AG09309 (cell line): ENCODE measurements around the gene DBNL.

ENCODE experiments used
- DNase-seq: peaks from one replicate; pipeline ENCODE4 v3.0.0-alpha.2; 2010; ENCODE audit warnings: low read depth
- H3K4me3 ChIP-seq: 2 replicates; pipeline ENCODE4 v1.5.1; 2011; ENCODE audit warnings: mild to moderate bottlenecking, low read depth, low read length, moderate library complexity; ENCODE audit not compliant: control insufficient read depth
- TF ChIP-seq, protein P1 (sequence below): IDR thresholded peaks from 2 replicates; pipeline ENCODE4 v1.5.1; 2011; ENCODE audit warnings: mild to moderate bottlenecking, low read depth, low read length, inconsistent platforms; ENCODE audit not compliant: insufficient read depth, control insufficient read depth; ENCODE audit errors: missing control alignments

Gene DBNL

DNA sequence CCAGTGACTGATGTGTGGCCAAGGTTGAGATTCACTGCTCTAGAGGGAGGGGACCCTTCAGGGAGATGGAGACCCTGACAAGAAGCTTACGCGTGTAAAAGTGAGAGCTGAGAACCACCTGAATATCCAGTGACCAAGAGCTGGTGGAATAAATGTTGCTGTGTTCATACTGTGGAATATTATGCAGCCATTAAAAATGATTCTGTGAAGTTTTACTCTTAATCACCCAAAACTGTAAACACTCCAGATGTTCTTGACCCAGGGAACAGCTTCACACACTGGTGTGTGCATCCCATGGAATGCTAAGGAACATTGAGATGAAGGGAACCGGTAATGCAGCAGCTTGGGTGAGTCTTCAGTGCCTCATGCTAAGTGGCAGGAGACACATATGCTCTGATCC, 42.1 kb downstream of the DBNL start:
- DNase-seq: no peak
- no peak overlapping the region for H3K4me3 ChIP-seq
- TF ChIP-seq, protein P1, sequence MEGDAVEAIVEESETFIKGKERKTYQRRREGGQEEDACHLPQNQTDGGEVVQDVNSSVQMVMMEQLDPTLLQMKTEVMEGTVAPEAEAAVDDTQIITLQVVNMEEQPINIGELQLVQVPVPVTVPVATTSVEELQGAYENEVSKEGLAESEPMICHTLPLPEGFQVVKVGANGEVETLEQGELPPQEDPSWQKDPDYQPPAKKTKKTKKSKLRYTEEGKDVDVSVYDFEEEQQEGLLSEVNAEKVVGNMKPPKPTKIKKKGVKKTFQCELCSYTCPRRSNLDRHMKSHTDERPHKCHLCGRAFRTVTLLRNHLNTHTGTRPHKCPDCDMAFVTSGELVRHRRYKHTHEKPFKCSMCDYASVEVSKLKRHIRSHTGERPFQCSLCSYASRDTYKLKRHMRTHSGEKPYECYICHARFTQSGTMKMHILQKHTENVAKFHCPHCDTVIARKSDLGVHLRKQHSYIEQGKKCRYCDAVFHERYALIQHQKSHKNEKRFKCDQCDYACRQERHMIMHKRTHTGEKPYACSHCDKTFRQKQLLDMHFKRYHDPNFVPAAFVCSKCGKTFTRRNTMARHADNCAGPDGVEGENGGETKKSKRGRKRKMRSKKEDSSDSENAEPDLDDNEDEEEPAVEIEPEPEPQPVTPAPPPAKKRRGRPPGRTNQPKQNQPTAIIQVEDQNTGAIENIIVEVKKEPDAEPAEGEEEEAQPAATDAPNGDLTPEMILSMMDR: no peak

DNA sequence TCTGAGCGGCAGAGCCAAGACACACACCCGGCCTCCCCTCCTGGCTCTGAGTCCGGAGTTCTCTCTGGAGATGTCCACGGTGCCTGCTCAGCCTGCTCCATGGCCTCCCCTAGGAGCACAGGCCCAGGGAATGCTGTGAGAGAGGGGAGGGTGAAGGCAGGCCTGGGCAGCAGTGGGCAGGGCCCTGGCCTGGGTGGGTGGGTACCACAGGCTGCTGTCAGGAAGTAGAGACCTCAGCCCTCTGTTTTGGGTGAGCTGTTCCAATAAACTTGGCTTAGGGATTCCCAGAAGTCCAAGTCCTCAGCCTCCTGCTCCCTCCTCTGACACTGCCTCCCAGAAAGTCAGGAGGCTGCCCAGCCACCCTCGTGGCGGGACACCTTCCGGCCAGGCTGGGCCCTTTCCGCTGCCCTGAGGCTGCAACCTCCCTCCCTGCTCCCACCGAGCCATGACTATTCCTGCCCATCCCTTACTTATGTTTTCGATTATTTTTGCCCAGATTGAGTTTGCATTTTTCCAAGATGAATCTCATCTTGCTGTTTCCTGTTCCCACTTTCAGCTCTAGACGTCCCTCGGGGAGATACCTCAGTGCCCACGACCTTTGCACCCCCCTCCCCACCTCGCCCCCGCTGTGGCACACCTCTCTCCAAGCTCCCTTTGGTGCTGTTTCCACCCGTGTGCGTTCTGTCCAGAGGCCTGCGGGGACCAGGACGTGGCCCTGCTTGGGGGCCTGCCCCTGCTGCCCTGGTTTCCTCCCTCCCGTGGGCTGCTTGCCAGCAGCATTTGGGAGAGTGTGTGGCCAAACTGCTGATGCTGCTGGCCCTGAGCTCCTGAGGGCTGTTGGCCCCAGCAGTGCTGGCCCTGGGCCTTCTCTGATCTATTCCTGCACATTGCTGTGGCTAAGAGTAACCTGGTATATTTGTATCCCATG, 43.7 kb downstream of the DBNL start:
- no peak overlapping the region for H3K4me3 ChIP-seq
- DNase-seq: peak; percentile 94
- TF ChIP-seq, protein P1: no peak

DNA sequence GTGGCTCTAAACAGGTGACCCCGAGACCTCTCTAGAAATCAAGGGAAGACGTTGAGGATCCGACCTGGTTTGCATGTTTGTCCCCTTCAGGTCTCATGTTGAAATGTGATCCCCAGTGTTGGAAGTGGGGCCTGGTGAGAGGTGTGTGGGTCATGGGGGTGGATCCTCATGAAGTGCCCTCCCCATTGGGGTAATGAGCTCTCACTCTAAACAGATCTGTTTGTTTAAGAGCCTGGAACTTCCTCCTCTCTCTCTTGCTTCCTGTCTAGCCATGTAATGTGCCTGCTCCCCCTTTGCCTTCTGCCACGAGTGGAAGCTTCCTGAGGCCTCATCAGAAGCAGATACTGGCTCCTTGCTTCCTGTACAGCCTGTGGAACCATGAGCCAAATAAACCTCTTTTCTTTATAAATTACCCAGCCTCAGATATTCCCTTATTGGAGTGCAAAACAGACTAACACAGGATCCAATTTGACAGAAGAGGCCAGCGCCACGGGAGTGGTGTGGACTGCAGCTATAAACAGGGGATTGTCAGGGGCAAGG, 48.7 kb downstream of the DBNL start:
- DNase-seq: no peak
- H3K4me3 ChIP-seq: no peak overlapping the region
- TF ChIP-seq, protein P1: no peak

DNA sequence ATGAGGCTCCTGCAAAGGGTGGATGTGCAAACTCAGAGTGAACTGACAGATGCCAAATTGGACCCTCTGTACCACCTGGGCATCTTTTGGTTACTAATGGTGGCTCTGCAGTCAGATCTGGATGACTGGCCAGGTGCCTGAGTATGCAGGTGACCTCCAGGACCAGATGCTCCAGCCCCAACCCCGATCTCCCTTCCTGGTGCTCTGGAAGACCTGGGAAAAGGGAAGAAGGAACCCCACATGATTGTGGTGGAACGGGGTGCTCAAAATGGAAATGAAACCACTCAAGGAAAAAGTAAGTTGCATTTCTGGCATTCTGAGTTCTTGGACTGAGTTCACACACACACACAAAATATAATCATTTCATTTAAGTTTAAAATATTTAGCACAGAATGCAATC, 49.9 kb downstream of the DBNL start:
- DNase-seq: no peak
- TF ChIP-seq, protein P1: no peak
- H3K4me3 ChIP-seq: no peak overlapping the region

DNA sequence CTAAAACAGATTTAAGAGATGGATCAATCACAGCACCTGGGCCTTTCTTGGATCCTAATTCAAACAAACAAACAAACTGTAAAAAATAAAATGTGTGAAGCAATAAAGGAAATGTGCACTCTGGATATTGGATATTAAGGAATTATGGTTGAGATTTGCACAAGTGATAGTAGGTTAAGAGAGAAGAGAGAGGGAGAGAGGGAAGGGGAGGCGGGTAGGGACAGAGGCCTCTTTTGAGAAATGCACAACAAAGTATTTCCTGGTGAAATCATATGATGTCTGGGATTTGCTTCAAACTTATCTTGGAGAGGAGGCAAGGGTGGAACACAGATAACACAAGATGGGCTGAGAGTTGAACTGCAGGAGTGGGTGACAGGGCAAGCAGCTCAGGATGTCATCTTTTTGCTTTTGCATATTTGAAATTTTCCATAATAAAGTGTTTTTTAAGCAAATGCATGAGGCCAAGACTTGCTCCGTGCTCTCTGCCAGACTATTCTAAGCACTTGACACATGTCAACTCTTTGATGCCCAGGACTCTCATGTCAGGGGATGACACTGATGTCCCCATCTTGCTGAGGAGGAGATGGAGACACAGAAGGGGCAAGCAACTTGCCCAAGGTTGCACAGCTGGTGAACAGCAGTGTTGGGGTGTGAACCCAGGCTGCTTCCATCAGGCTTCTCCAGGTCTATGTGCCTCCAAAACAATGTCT, 50.5 kb downstream of the DBNL start:
- no peak overlapping the region for H3K4me3 ChIP-seq
- DNase-seq: no peak
- TF ChIP-seq, protein P1: no peak

DNA sequence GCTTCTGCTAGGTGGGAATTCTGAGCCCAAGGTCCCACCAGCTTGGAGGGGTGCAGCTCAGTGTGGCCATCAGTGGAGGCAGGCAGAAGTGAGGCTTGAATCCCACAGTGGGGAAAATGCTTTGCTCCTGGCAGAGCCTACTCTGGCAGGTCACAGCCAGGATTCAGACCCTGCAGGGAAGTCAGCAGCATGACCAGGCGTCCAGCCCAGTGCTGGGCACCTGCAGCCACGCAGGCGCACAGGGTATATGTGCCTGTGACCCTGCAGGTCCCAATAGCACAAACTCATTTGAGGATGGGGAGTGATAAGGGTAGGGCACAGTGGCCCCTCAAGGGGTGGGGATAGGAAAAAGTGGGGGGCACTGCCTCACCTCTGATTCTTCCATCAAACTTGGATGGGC, 51.3 kb downstream of the DBNL start:
- DNase-seq: no peak
- H3K4me3 ChIP-seq: no peak overlapping the region
- TF ChIP-seq, protein P1: no peak
